HepG2 (cell line): Measurements from ENCODE around the gene ZMYND8.

Experiments used
- BCL3 ChIP-seq: sonication (generic); formaldehyde crosslinking; IDR thresholded peaks from 2 replicates; pipeline ENCODE4 v1.5.1; 2020; ENCODE audit warnings: mild to moderate bottlenecking, missing genetic modification reagents, moderate library complexity
- CTCF ChIP-seq: sonication (generic); formaldehyde crosslinking; IDR thresholded peaks from 2 replicates; pipeline ENCODE4 v1.5.0; 2020; ENCODE audit warnings: mild to moderate bottlenecking, missing genetic modification reagents, moderate library complexity
- HDAC6 ChIP-seq: fragments of 200-600 bp; sonication (generic); IDR thresholded peaks from 2 replicates; pipeline ENCODE4 v1.7.0; 2017; ENCODE audit warnings: mild to moderate bottlenecking, antibody characterized with exemption, low read length, low read depth
- NFIB ChIP-seq: sonication (generic); formaldehyde crosslinking; IDR thresholded peaks from 2 replicates; pipeline ENCODE4 v1.9.0; 2021; ENCODE audit warnings: missing genetic modification reagents, mild to moderate bottlenecking, borderline replicate concordance
- NR2C2 ChIP-seq: sonication (generic); formaldehyde crosslinking; IDR thresholded peaks from 2 replicates; pipeline ENCODE4 v1.4.0; 2020; ENCODE audit warnings: missing genetic modification reagents, mild to moderate bottlenecking, moderate library complexity, borderline replicate concordance
- POLR2A ChIP-seq, 2 experiments: IDR thresholded peaks; 2 replicates each; pipeline ENCODE4 v1.6.1; 2011; ENCODE audit warnings: low read depth in 2 of 2, low read length in 2 of 2, mild to moderate bottlenecking in 1 of 2, moderate library complexity in 1 of 2; ENCODE audit not compliant: insufficient read depth in 1 of 2
- TARDBP ChIP-seq: sonication (generic); formaldehyde crosslinking; IDR thresholded peaks from 2 replicates; pipeline ENCODE4 v1.8.0; 2022; ENCODE audit warnings: mild to moderate bottlenecking, missing genetic modification reagents
- ZHX1 ChIP-seq: sonication (generic); formaldehyde crosslinking; IDR thresholded peaks from 2 replicates; pipeline ENCODE4 v1.8.1; 2022; ENCODE audit warnings: low read depth, mild to moderate bottlenecking, missing genetic modification reagents
- ZNF580 ChIP-seq: IDR thresholded peaks from 2 replicates; pipeline ENCODE4 v1.6.1; 2016; ENCODE audit warnings: low read depth, borderline replicate concordance
- ZNF776 ChIP-seq: sonication (generic); formaldehyde crosslinking; IDR thresholded peaks from 2 replicates; pipeline ENCODE4 v1.4.0; 2020; ENCODE audit warnings: mild to moderate bottlenecking, missing genetic modification reagents

GRCh38 chr20:47283411-47283810 is 73.1 kb downstream of the ZMYND8 start:
- no peak for TF ChIP-seq NFIB (CRISPR knock-in tag)
- TF ChIP-seq ZNF776 (CRISPR knock-in tag), result no peak
- no peak for TF ChIP-seq POLR2A (IDR thresholded peaks at IDR 0.05; ENCODE audit: insufficient read depth in 1 of 2, low read depth in 2 of 2, low read length in 2 of 2)
- no peak for TF ChIP-seq TARDBP (CRISPR knock-in tag)
- TF ChIP-seq ZNF580 (CRISPR knock-in tag), result no peak
- TF ChIP-seq BCL3 (CRISPR knock-in tag), result no peak
- TF ChIP-seq CTCF (CRISPR knock-in tag), result no peak
- no peak for TF ChIP-seq ZHX1 (CRISPR knock-in tag)
- no peak for TF ChIP-seq HDAC6
- TF ChIP-seq NR2C2 (CRISPR knock-in tag), result no peak
